SH-SY5Y (cell line): ENCODE measurements around the gene DPP10.

Experiments
- GATA2 ChIP-seq: IDR thresholded peaks from 2 replicates; pipeline ENCODE4 v1.6.1; 2011; ENCODE audit warnings: mild to moderate bottlenecking, low read depth, low read length
- GATA3 ChIP-seq: IDR thresholded peaks from 2 replicates; pipeline ENCODE4 v1.6.1; 2011; ENCODE audit warnings: low read depth, mild to moderate bottlenecking, low read length, moderate library complexity

Gene DPP10

DNA sequence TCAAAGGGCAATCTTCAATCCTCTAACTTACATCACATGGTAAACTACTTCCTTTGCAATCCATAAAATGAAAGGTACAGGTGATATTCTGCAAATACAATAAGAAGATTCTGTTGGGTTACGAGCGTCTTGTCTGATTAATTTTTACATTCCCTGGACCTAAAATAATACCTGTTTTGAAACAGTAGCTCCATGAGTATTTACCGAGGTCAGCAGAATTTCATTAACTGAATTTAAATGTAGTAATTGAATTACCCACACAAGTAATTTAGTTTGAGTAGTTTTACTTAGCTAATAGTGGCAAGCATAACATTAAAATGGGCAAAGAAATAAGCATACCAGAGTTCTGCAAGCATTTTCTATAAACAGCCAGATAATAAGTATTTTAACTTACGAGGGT is 652.0 kb downstream of the DPP10 start:
- TF ChIP-seq GATA2 (no peak), GATA3 (no peak)

DNA sequence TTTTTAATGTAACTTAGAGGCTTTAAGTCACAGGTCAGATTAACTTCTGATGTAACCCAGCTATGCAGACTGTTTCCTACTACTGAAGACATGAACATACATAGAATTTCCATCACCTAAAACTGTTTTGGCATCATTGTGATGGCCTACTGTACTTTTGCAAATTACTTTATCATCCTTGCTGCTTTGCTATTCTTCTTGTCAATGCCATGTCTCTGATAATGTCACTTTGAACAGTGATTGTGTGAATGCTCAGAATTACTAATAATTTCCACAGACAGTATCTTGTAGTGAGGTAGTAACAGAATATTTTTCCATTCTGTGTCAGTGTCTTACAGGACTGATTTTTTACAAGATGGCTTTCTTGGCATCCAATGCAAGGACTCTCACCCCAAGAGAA is 663.5 kb downstream of the DPP10 start:
- no peak for TF ChIP-seq GATA2
- TF ChIP-seq GATA3, result no peak

DNA sequence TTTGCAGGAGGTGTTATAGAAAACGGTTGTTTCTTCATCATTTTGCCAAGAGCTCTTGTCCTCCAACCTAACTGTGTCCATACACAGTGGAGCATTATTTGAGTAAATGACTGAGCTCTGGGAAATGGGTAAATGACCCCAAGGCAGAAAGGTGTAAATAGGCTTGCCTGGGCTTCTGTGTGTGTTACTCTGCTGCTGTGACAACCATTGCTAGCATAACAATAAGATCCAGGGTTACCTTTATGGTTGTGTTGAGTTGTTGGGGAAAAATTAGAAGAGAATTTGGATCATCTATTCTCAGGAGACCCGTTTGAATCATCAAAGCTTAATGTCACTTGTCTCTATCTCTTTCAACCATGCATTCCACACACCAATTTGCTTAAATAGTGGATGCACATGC is 672.7 kb downstream of the DPP10 start:
- no peak for TF ChIP-seq GATA2
- TF ChIP-seq GATA3, result no peak

DNA sequence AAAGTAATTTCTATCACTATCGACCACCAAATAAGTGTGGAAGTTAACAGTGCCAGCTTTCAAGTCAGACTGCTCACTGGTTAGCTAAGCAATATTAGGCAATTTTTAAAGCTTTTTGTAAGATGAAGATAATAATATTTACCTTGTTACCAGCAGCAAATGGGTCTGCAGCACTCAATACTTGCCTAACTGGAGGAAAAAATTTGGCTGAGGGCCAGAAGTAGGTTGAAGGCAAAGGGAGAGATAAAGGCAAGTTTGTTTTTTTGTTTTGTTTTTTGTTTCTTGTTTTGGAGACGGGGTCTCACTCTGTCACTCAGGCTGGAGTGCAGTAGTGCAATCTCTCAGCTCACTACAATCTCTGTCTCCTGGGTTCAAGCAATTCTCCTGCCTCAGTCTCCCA is 675.9 kb downstream of the DPP10 start:
- no peak for TF ChIP-seq GATA3
- TF ChIP-seq GATA2, result no peak

DNA sequence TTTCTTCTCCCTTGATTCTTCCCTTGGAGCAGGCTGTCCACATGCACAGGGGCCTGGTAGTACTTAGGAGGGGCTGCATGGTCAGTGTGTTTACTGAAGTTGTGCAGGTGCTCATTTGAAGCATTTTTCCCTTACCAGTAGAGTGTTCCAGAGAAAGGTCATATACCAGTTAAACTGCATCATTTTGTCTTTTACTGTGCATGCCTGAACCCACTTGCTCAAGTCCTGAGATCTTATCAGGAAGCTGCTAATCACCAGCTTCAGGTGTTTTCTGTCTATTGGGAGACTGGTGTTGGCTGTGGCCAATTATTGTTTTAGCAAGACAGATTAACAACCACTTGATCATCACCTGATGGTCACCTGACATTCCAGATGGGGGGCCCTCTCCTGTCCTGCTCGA is 676.6 kb downstream of the DPP10 start:
- TF ChIP-seq GATA3, result no peak
- TF ChIP-seq GATA2, result no peak

DNA sequence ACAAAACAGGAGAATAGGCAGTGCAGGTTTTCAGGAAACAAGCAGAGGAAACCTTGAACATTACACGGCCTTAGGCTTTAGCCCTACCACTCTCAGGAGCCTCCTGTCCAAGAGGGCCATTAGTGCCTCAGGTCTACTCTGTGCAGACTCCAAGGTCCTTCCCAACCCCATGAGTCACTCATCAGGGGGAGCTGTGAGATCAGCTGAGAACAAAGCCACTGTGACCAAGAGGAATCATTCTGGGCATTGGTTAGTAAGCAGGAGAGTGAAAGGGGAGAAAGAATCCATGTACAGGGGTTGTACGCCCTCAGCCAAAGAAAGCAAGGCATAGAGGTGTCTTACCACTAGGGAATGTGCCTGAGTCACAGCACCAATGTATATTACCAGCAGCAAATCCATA is 680.3 kb downstream of the DPP10 start:
- TF ChIP-seq GATA2 (no peak), GATA3 (no peak)

DNA sequence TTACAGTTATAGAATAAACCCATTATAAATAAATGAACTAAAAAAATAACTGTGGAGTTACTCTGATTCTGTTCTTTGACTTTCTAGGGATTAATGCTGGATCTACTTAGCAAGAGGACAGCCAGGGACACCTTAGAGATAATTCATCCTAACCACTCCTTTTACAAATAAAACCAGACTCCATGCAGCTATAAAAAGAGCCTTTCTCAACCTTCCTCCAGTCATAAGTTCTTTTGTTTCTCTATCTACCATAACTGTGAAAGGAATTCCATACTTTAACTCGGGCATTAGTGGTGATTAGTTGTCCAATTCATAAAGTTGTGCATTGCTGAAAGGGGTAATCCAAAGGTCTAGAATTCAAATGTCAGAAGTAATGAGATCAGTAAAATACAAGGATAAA is 682.4 kb downstream of the DPP10 start:
- TF ChIP-seq GATA3 (no peak), GATA2 (no peak)

DNA sequence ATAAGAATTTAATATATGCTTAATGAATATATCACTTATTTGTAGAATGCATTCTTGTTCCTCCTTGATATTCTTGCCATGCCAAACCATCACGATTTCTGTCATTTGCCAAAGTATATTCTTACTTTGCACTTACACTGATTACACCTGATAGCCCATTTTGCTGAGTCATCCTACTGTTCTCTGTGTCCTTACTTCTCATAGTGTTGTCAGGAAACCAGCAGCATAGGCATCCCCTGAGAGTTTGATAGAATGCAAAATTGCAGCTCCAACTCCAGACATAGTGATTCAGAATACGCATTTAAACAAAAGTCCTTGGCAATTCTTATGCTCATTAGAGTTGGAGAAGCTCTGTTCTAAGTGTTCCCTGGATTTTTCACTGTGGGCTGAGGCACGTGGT is 687.1 kb downstream of the DPP10 start:
- TF ChIP-seq GATA3, result no peak
- no peak for TF ChIP-seq GATA2

DNA sequence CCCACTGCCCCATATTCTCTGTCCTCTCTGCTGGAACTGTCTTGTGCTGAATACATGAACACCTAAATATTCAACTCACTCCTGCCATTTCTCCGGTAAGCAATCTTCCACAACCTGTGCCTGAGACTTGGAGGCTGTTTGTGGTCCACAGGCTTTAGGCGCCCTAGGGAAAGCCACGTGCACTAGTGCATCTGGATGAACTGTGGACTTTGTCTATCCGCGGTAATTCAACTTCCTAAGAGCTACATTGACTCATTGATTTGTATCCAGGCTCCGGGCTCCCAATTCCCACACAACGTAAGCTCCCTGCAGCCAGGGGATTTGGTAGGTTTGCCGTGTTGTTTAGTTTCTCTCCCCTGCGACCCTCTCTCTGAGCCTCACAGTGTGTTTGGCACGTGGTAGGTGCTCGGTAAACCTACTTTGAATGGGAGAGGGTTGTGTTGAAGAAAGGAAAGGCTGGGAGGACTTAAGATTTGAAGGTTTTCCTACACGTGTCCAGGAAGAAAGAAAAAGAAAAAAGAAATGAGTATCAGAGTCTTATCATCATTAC is 718.2 kb downstream of the DPP10 start:
- TF ChIP-seq GATA3, result no peak
- TF ChIP-seq GATA2, result no peak

DNA sequence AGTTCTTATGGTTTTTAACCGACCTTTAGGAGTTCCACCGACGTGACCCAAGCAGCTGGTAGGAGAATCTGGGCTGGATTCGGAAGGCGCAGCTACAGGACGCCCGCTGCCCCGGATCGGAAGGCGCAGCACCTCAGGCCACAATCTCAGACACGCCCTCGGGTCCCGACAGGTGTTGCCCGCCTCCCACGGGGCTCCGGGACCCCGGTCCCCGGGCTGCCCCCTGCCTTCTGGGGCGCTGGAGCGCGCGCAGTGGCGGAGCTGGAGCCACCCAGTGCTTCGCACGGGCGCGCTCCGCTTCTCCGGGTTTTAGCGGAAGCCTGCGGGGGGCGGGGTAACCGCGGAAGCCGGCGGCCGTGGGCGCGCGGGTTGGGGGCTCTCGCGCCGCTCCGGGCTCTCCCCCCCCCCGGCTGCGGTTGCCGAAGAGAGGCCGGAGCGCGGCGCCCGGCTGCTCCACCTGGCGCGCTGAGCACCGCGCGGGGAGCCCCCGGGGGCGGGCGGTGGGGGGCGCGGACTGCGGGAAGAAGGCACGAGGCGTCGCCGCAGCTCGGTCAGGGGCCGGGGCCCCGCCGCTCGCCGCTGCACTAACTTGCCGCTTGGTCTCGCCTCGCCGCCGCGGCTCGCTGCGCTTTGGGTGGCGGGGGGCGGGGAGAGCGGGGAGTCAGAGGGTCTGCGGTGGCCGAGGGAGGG is 718.8 kb downstream of the DPP10 start:
- TF ChIP-seq GATA3 (no peak), GATA2 (no peak)

DNA sequence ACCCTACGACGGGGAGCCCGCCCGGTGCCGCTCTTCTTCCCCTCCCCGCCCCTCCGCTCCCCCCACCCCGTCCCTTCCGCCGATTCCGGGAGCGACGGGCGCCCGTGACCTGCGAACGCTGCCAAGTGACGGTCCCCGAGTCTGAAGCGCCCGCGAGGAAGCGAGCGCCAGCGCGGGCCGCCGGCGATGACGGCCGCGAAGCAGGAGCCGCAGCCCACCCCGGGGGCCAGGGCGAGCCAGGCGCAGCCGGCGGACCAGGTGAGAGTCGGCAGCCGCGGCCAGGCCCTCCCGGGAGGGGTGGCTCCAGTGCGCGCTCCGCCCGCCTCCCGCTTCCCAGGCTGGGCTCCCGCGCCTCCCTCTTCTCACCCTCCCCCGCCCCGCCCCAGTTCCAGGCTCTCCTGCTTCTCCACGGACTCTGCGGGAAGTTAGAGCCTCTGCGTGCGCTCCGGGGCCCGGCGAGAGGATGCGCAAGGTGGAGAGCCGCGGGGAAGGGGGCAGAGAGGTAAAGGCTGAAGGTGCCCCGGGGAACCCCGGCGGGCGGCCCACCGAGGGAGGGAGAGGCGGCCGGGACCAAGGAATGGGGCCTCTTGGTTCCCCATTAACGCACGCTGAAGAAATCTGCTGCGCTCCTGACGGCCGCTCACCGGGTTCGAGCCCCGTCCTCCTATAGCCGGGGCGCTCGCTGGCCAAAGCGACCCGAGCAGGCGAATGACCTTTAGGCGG is 719.5 kb downstream of the DPP10 start:
- TF ChIP-seq GATA3 (no peak), GATA2 (no peak)

DNA sequence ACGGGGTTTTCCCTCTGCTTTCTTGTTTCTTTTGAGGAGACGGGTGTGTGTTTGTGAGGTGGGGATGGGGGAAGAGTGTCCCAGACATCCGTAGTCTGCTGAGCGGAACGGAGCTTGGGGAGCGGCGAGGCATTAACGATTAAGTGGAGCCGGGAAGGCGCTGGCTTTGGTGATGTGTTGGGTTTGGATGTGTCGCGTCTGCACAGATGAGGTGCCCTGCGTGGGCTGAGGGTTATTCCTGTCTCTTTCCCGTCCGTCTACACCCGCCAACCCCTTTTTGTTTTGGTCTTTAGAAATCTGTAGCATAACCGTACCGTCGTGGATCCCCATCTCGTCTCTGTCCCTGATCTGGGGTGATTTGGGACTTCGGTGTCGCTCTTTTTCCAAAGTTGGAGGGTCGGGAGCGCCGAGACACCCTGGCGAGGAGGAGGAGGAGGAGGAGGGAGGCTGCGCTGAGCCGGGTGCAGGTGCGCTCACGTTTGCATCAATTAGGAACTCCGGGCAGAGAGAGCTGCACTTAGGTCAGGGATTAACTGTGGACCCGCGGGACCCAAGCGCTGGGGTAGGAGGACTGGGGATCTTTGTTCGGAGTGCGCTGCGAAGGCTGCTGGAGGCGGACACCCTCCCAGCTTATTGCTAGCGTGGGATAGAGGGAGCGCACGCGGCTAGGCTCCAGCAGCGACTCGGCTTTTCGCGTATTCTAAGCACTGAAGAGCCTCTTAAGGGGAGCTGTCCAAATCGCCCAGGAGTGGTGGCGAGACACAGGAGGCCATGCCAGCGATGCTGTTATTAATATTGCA is 720.3 kb downstream of the DPP10 start:
- TF ChIP-seq GATA3 (no peak), GATA2 (no peak)

DNA sequence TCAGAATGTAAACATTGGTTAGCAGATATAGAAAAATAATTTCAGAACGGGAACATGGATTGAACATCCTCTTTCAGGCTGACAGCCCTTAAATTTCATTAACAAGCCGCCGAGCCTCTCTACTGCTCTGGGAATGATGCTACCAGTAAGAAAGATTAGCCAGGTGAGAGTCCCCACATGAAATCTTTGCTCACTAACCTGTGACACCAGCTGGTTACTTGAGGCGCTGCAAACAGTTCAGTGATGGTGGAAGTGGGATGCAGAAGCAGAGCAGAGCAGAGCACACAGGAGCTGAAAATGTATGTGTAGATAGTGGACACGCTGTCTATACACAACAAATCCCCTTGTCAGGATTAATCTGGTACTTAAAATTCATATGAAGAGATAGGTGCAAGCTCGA is 721.1 kb downstream of the DPP10 start:
- TF ChIP-seq GATA2 (no peak), GATA3 (no peak)

DNA sequence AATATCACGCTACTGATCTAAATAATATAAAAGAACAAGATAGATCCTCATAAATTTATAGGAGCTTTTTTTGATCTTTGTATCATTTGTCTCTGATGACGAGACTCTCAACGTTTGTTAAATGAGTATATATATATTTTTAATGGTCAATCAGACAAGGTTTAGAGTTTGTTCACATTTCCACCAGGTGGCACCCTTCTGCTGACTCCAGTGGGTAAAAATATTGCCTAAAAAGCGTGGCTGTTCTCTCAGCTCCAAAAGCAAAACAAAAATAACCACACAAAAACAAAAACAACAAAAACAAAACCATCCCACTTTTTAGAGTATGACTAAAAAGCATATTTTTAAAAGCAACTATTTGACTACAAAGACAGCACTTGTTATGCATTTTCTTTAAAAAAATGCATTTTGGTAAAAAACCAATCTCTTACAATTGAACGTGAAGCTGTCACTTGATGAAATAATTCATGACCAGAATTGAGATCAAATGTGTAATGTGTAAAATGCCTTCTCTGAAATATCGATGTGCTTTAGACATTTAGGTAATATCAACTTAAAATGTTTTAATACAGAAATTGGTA is 723.2 kb downstream of the DPP10 start:
- TF ChIP-seq GATA2 (no peak), GATA3 (no peak)

DNA sequence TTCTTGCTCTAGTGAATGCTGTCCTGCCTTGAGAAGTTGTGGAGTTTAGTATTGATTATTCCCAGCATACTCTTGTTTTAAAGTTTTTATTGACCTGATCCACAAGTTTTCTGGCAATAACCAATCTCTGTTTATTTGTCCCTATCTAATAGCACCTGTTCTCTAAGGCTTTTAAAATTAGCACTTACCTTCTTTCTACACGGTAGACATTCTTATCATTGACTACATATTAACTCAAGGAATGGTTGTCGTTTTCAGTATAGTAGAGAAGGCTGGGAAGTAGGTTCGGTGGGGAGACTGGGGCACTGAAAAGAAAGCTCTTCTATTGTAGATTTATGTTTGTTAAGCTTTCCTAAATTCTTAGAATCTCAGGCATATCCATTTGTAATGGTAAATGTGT is 726.0 kb downstream of the DPP10 start:
- TF ChIP-seq GATA2, result no peak
